HCT116 (cell line): Measurements from ENCODE around the gene MAPKBP1. TPM values are rescaled to one million over a fixed set of nuclear protein-coding genes. Genes with fewer than 3 reads are reported as not detected.

ENCODE experiments used
- ATAC-seq: fragments of 200-7000 bp; cut with Tn5 transposase; 2 replicates; pipeline ENCODE4 v1.9.1; 2020; ENCODE audit warnings: mild to moderate bottlenecking, moderate library complexity
- BruUV-seq: library from RNA; stranded (reverse); fragments of 400-500 nt; replicated peaks from 2 replicates; lab custom pipeline; 2021; lab: Mats Ljungman, UMichigan
- CTCF ChIA-PET: fragments of 300-600 bp; sonication (Branson Sonifier 250); formaldehyde crosslinking; loops from one replicate; lab custom pipeline; 2021; ENCODE audit warnings: antibody characterized with exemption; lab: Charles Lee
- POLR2A ChIA-PET: fragments of 300-600, 350-600 bp; sonication (Branson Sonifier 250); formaldehyde crosslinking; loops from one replicate; lab custom pipeline; 2021; ENCODE audit warnings: antibody characterized with exemption; lab: Charles Lee
- RAD21 ChIA-PET, 2 experiments: fragments of 300-600 bp; sonication (Branson Sonifier 250); formaldehyde crosslinking; loops; one replicate each; lab custom pipeline; 2023; ENCODE audit warnings: low total read pairs in 2 of 2; ENCODE audit not compliant: uncharacterized antibody in 2 of 2, unreplicated experiment in 2 of 2, low non-redundant PET in 1 of 2; lab: Charles Lee
- DNase-seq: peaks from one replicate; pipeline ENCODE4 v3.0.0-alpha.2; 2010; ENCODE audit warnings: low read depth, low spot score
- H2AFZ ChIP-seq: fragments of 200-600 bp; shearing (Covaris generic), sonication (generic); 2 replicates; pipeline ENCODE4 v1.6.1; 2017; ENCODE audit warnings: low read depth, mixed run types, mixed read lengths, antibody characterized with exemption, low read length; ENCODE audit not compliant: poor library complexity, severe bottlenecking
- H3K27ac ChIP-seq: 2 replicates; pipeline ENCODE4 v1.5.1; 2012; ENCODE audit warnings: low read depth, low read length
- H3K27me3 ChIP-seq: fragments of 200-600 bp; sonication (generic); 2 replicates; pipeline ENCODE4 v1.6.1; 2016; ENCODE audit warnings: mixed run types, low read length, mixed read lengths; ENCODE audit not compliant: insufficient read depth
- H3K36me3 ChIP-seq, 2 experiments: fragments of 200-500 bp in 1 of 2; fragments of 200-600 bp in 1 of 2; sonication (Bioruptor generic) in 1 of 2; sonication (generic) in 1 of 2; 2 replicates each; pipeline versions ENCODE4 v1.5.1 to v1.6.1; 2014 to 2016; ENCODE audit warnings: low read length in 2 of 2, inconsistent platforms in 1 of 2, mixed read lengths in 1 of 2, mixed run types in 1 of 2; ENCODE audit not compliant: insufficient read depth in 2 of 2, control insufficient read depth in 1 of 2
- H3K4me1 ChIP-seq, 2 experiments: fragments of 200-600 bp in 1 of 2; sonication (generic) in 1 of 2; 2 replicates each; pipeline versions ENCODE4 v1.5.1 to v1.6.1; 2012 to 2017; ENCODE audit warnings: low read length in 2 of 2, inconsistent platforms in 1 of 2, mild to moderate bottlenecking in 1 of 2, mixed read lengths in 1 of 2, mixed run types in 1 of 2, moderate library complexity in 1 of 2; ENCODE audit not compliant: insufficient read depth in 2 of 2, control insufficient read depth in 1 of 2
- H3K4me2 ChIP-seq: fragments of 200-600 bp; sonication (generic); 2 replicates; pipeline ENCODE4 v1.6.1; 2017; ENCODE audit warnings: mixed run types, low read length, mixed read lengths
- H3K4me3 ChIP-seq, 2 experiments: fragments of 200-600 bp in 1 of 2; sonication (generic) in 1 of 2; replicated peaks in 1 of 2; 2 replicates each; pipeline ENCODE4 v1.5.1; 2011 to 2016; ENCODE audit warnings: low read length in 2 of 2, control low read depth in 1 of 2, low read depth in 1 of 2, mild to moderate bottlenecking in 1 of 2, mixed read lengths in 1 of 2, mixed run types in 1 of 2
- H3K79me2 ChIP-seq: fragments of 200-600 bp; sonication (generic); 2 replicates; pipeline ENCODE4 v1.6.1; 2017; ENCODE audit warnings: mild to moderate bottlenecking, mixed run types, low read length, moderate library complexity, mixed read lengths; ENCODE audit not compliant: insufficient read depth
- H3K9ac ChIP-seq: fragments of 200-600 bp; sonication (generic); 2 replicates; pipeline ENCODE4 v1.6.1; 2016; ENCODE audit warnings: low read length, mixed read lengths
- H3K9me2 ChIP-seq: fragments of 200-600 bp; sonication (generic), shearing (Covaris generic); 2 replicates; pipeline ENCODE4 v1.6.1; 2017; ENCODE audit warnings: mixed run types, mild to moderate bottlenecking, moderate library complexity; ENCODE audit not compliant: insufficient read depth
- H3K9me3 ChIP-seq, 2 experiments: fragments of 200-500 bp in 1 of 2; fragments of 200-600 bp in 1 of 2; sonication (Bioruptor generic) in 1 of 2; sonication (generic) in 1 of 2; 2 replicates each; pipeline ENCODE4 v1.6.1; 2014 to 2017; ENCODE audit warnings: low read length in 2 of 2, mixed read lengths in 2 of 2, inconsistent platforms in 1 of 2, low read depth in 1 of 2, mild to moderate bottlenecking in 1 of 2, mixed run types in 1 of 2, moderate library complexity in 1 of 2; ENCODE audit not compliant: control insufficient read depth in 1 of 2, insufficient read depth in 1 of 2
- H4K20me1 ChIP-seq: fragments of 200-600 bp; sonication (generic), shearing (Covaris generic); 2 replicates; pipeline ENCODE4 v1.6.1; 2017; ENCODE audit warnings: mixed run types, mild to moderate bottlenecking, moderate library complexity; ENCODE audit not compliant: insufficient read depth
- ATF3 ChIP-seq: IDR thresholded peaks from 2 replicates; pipeline ENCODE4 v1.6.1; 2012
- CBX3 ChIP-seq: IDR thresholded peaks from 2 replicates; pipeline ENCODE4 v1.6.1; 2012; ENCODE audit warnings: low read depth
- CEBPB ChIP-seq: IDR thresholded peaks from 2 replicates; pipeline ENCODE4 v1.6.1; 2012; ENCODE audit warnings: low read depth
- CTCF ChIP-seq, 3 experiments: fragments of 200-600 bp in 1 of 3; sonication (generic) in 1 of 3; IDR thresholded peaks in 2 of 3; conservative IDR thresholded peaks in 1 of 3; 2 replicates each; pipeline ENCODE4 v1.5.1; 2012 to 2017; ENCODE audit warnings: low read depth in 2 of 3, low read length in 2 of 3, antibody characterized with exemption in 1 of 3, borderline replicate concordance in 1 of 3, control low read depth in 1 of 3, mild to moderate bottlenecking in 1 of 3, mixed read lengths in 1 of 3, mixed run types in 1 of 3, moderate library complexity in 1 of 3; ENCODE audit not compliant: insufficient read depth in 1 of 3
- EGR1 ChIP-seq: IDR thresholded peaks from 2 replicates; pipeline ENCODE4 v1.6.1; 2012; ENCODE audit warnings: low read depth
- ELF1 ChIP-seq: IDR thresholded peaks from 2 replicates; pipeline ENCODE4 v1.6.1; 2012; ENCODE audit warnings: low read depth, borderline replicate concordance
- EZH2 ChIP-seq: fragments of 200-600 bp; sonication (generic); IDR thresholded peaks from 2 replicates; pipeline ENCODE4 v1.6.1; 2017; ENCODE audit warnings: antibody characterized with exemption, mixed run types
- EZH2phosphoT487 ChIP-seq: fragments of 200-600 bp; IDR thresholded peaks from 2 replicates; pipeline ENCODE4 v1.6.1; 2018; ENCODE audit warnings: antibody characterized with exemption, borderline replicate concordance
- POLR2A ChIP-seq: IDR thresholded peaks from 2 replicates; pipeline ENCODE4 v1.7.0; 2011; ENCODE audit warnings: borderline replicate concordance; ENCODE audit not compliant: insufficient read depth, insufficient read length; ENCODE audit errors: extremely low read depth
- RAD21 ChIP-seq: IDR thresholded peaks from 2 replicates; pipeline ENCODE4 v1.6.1; 2012; ENCODE audit warnings: low read depth, mild to moderate bottlenecking
- SIN3A ChIP-seq: IDR thresholded peaks from 2 replicates; pipeline ENCODE4 v1.6.1; 2012; ENCODE audit warnings: low read depth
- SP1 ChIP-seq: IDR thresholded peaks from 2 replicates; pipeline ENCODE4 v1.6.1; 2012; ENCODE audit warnings: low read depth
- SRF ChIP-seq: IDR thresholded peaks from 2 replicates; pipeline ENCODE4 v1.6.1; 2012; ENCODE audit warnings: low read depth
- intact Hi-C: fragments of 100-400 bp; cut with micrococcal nuclease; formaldehyde crosslinking; loops from 2 replicates; pipeline ENCODE4 v1.10.0; 2022
- total RNA-seq: library from RNA; stranded (reverse); gene quantifications from one replicate; pipeline ENCODE4 v1.2.1, GENCODE V29; 2021; ENCODE audit not compliant: unreplicated experiment

Gene MAPKBP1
- total RNA-seq, 1 experiment from 2014 or later = 21.3 TPM

GRCh38 chr15:41860049-41860828 lies 86.0 kb downstream of the MAPKBP1 start:
- no peak for DNase-seq
- ChIA-PET POLR2A (no interaction called here), CTCF (no interaction called here), RAD21 (no interaction called here)
- no peak for ATAC-seq
- H3K4me2 ChIP-seq = no peak overlapping the region
- TF ChIP-seq CTCF (IDR thresholded peaks at IDR 0.05 in 2 of 3, conservative IDR thresholded peaks at IDR 0.05 in 1 of 3; ENCODE audit: borderline replicate concordance in 1 of 3, insufficient read depth in 1 of 3, low read depth in 2 of 3, low read length in 2 of 3) (0 out of 6 replicates have a peak, but pooled peaks of 1 of the 3 experiments have one; percentile 8), EZH2phosphoT487 (no peak), SRF (no peak)
- TF ChIP-seq, all 23 proteins: peak for 1
- BruUV-seq = no TSS peak
- H3K27ac ChIP-seq = no peak overlapping the region
- peaks cover 2 to 8% of the 10 kb centered on the region in 2 experiments; a peak in 3 of 4 replicates for H3K4me1 ChIP-seq
- no peaks in the 10 kb centered on the region for H3K9me2 ChIP-seq
- intact Hi-C loops = no loop called here
- no peaks in the 10 kb centered on the region for H4K20me1 ChIP-seq
- H3K27me3 ChIP-seq = no peaks in the 10 kb centered on the region
- no peaks in the 10 kb centered on the region for H3K9me3 ChIP-seq
- no peak overlapping the region for H2AFZ ChIP-seq
- no peak overlapping the region for H3K4me3 ChIP-seq
- H3K79me2 ChIP-seq = no peaks in the 10 kb centered on the region
- no peaks in the 10 kb centered on the region for H3K36me3 ChIP-seq
- no peak overlapping the region for H3K9ac ChIP-seq

- H3K9ac ChIP-seq = no peak overlapping the region
- TF ChIP-seq EZH2 (no peak), SRF (no peak), EZH2phosphoT487 (no peak), CEBPB (no peak), CBX3 (no peak), ELF1 (no peak), ATF3 (no peak), POLR2A (no peak), SIN3A (no peak), EGR1 (no peak), SP1 (no peak), RAD21 (no peak)
- BruUV-seq = no TSS peak
- no peak overlapping the region for H3K4me2 ChIP-seq
- intact Hi-C loops = no loop called here
- no peaks in the 10 kb centered on the region for H3K27me3 ChIP-seq
- H2AFZ ChIP-seq = no peak overlapping the region
- no peaks in the 10 kb centered on the region for H3K79me2 ChIP-seq
- peaks cover 2 to 8% of the 10 kb centered on the region in 2 experiments; a peak in 3 of 4 replicates for H3K4me1 ChIP-seq
- ChIA-PET CTCF (no interaction called here), RAD21 (no interaction called here), POLR2A (no interaction called here)
- H3K9me2 ChIP-seq = no peaks in the 10 kb centered on the region
- no peak overlapping the region for H3K27ac ChIP-seq
- no peaks in the 10 kb centered on the region for H3K9me3 ChIP-seq
- ATAC-seq (no peak), DNase-seq (no peak)
- H4K20me1 ChIP-seq = no peaks in the 10 kb centered on the region
- no peaks in the 10 kb centered on the region for H3K36me3 ChIP-seq
- no peak overlapping the region for H3K4me3 ChIP-seq
Measured at GRCh38 chr15:41861736-41862356, 87.6 kb downstream of the MAPKBP1 start.
